IMR-90 (cell line): ENCODE data around the gene ZCCHC24. TPM values are rescaled to one million over a fixed set of nuclear protein-coding genes. Genes with fewer than 3 reads are reported as not detected.

Experiments used
- ATAC-seq: fragments of 200-7000 bp; cut with Tn5 transposase; 2 replicates; pipeline ENCODE4 v1.9.1; 2020; ENCODE audit warnings: low read depth, mild to moderate bottlenecking, moderate library complexity
- BruUV-seq: library from RNA; stranded (reverse); fragments of 400-500 nt; replicated peaks from 2 replicates; lab custom pipeline; 2021; lab: Mats Ljungman, UMichigan
- CTCF ChIA-PET: fragments of 300-600 bp; formaldehyde crosslinking; extraction: SDS; loops from one replicate; lab custom pipeline; 2021; ENCODE audit warnings: antibody characterized with exemption; lab: Yijun Ruan, JAX
- POLR2A ChIA-PET: fragments of 300-600 bp; sonication (Branson Sonifier 250); formaldehyde crosslinking; loops from one replicate; lab custom pipeline; 2022; ENCODE audit warnings: antibody characterized with exemption; ENCODE audit not compliant: unreplicated experiment; lab: Charles Lee
- DNase-seq: peaks from one replicate; pipeline ENCODE4 v3.0.0; 2013
- H2AFZ ChIP-seq: replicated peaks from 2 replicates; pipeline ENCODE3; 2013; ENCODE audit warnings: low read length, mild to moderate bottlenecking; ENCODE audit not compliant: poor library complexity
- H2AK5ac ChIP-seq: 2 replicates; pipeline ENCODE4 v1.6.1; 2013; ENCODE audit warnings: low read depth, low read length, inconsistent platforms
- H2AK9ac ChIP-seq: replicated peaks from 2 replicates; pipeline ENCODE3; 2013; ENCODE audit warnings: mild to moderate bottlenecking, low read depth, low read length, moderate library complexity; ENCODE audit not compliant: poor library complexity
- H2BK120ac ChIP-seq: 2 replicates; pipeline ENCODE4 v1.6.1; 2013; ENCODE audit warnings: low read depth, low read length, inconsistent platforms
- H2BK15ac ChIP-seq: 3 replicates; pipeline ENCODE4 v1.6.1; 2013; ENCODE audit warnings: low read depth, low read length, inconsistent platforms
- H2BK20ac ChIP-seq: 2 replicates; pipeline ENCODE4 v1.6.1; 2013; ENCODE audit warnings: low read depth, mild to moderate bottlenecking, inconsistent platforms, low read length, moderate library complexity
- H2BK5ac ChIP-seq: 2 replicates; pipeline ENCODE4 v1.6.1; 2013; ENCODE audit warnings: mild to moderate bottlenecking, low read depth, low read length, inconsistent platforms; ENCODE audit not compliant: poor library complexity, severe bottlenecking
- H3K14ac ChIP-seq: replicated peaks from 2 replicates; pipeline ENCODE4 v1.6.1; 2013; ENCODE audit warnings: low read depth, low read length, inconsistent platforms
- H3K18ac ChIP-seq: 2 replicates; pipeline ENCODE4 v1.6.1; 2013; ENCODE audit warnings: low read depth, low read length, control low read depth
- H3K23ac ChIP-seq: 2 replicates; pipeline ENCODE4 v1.6.1; 2013; ENCODE audit warnings: low read depth, low read length, inconsistent platforms
- H3K27ac ChIP-seq: 2 replicates; pipeline ENCODE4 v1.5.1; 2013; ENCODE audit warnings: mild to moderate bottlenecking, control low read depth, low read length; ENCODE audit not compliant: insufficient read depth
- H3K27me3 ChIP-seq: 2 replicates; pipeline ENCODE4 v1.6.1; 2013; ENCODE audit warnings: low read length; ENCODE audit not compliant: control insufficient read depth, insufficient read depth
- H3K36me3 ChIP-seq: 2 replicates; pipeline ENCODE4 v1.6.1; 2013; ENCODE audit warnings: low read length, mixed read lengths; ENCODE audit not compliant: control insufficient read depth, insufficient read depth
- H3K4ac ChIP-seq: 2 replicates; pipeline ENCODE4 v1.6.1; 2013; ENCODE audit warnings: low read depth, low read length, inconsistent platforms
- H3K4me1 ChIP-seq: 2 replicates; pipeline ENCODE4 v1.6.1; 2013; ENCODE audit warnings: low read length, mixed read lengths; ENCODE audit not compliant: control insufficient read depth, insufficient read depth
- H3K4me2 ChIP-seq: 2 replicates; pipeline ENCODE4 v1.6.1; 2013; ENCODE audit warnings: low read depth, mild to moderate bottlenecking, control low read depth, low read length, moderate library complexity
- H3K4me3 ChIP-seq: 2 replicates; pipeline ENCODE4 v1.5.1; 2013; ENCODE audit warnings: low read depth, mild to moderate bottlenecking, control low read depth, low read length, moderate library complexity; ENCODE audit not compliant: insufficient read depth
- H3K56ac ChIP-seq: 2 replicates; pipeline ENCODE4 v1.6.1; 2013; ENCODE audit warnings: low read length, inconsistent platforms; ENCODE audit not compliant: insufficient read depth; ENCODE audit errors: extremely low read depth
- H3K79me1 ChIP-seq, 2 experiments: 2 replicates each; pipeline ENCODE4 v1.6.1; 2013; ENCODE audit warnings: low read length in 2 of 2, inconsistent platforms in 1 of 2, low read depth in 1 of 2
- H3K9ac ChIP-seq: 2 replicates; pipeline ENCODE4 v1.6.1; 2013; ENCODE audit warnings: low read depth, low read length, control low read depth
- H3K9me1 ChIP-seq: 2 replicates; pipeline ENCODE4 v1.6.1; 2013; ENCODE audit warnings: low read length, inconsistent platforms; ENCODE audit not compliant: insufficient read depth
- H3K9me3 ChIP-seq: 2 replicates; pipeline ENCODE4 v1.6.1; 2013; ENCODE audit warnings: low read length; ENCODE audit not compliant: control insufficient read depth, insufficient read depth
- H4K20me1 ChIP-seq: 2 replicates; pipeline ENCODE4 v1.6.1; 2013; ENCODE audit warnings: low read length, inconsistent platforms; ENCODE audit not compliant: insufficient read depth
- H4K5ac ChIP-seq: 2 replicates; pipeline ENCODE4 v1.6.1; 2013; ENCODE audit warnings: mild to moderate bottlenecking, low read depth, low read length, control low read depth
- H4K8ac ChIP-seq, 2 experiments: 2 replicates each; pipeline ENCODE4 v1.6.1; 2013; ENCODE audit warnings: low read depth in 2 of 2, low read length in 2 of 2, control low read depth in 1 of 2, inconsistent platforms in 1 of 2
- H4K91ac ChIP-seq: 2 replicates; pipeline ENCODE4 v1.6.1; 2013; ENCODE audit warnings: low read depth, low read length, inconsistent platforms; ENCODE audit not compliant: insufficient read depth
- ELK1 ChIP-seq: fragments of 150-350 bp; IDR thresholded peaks from 2 replicates; pipeline ENCODE4 v1.6.1; 2016; ENCODE audit warnings: low read depth, mild to moderate bottlenecking, low read length, moderate library complexity, borderline replicate concordance
- FOS ChIP-seq: fragments of 150-350 bp; IDR thresholded peaks from 2 replicates; pipeline ENCODE4 v1.6.1; 2016; ENCODE audit warnings: low read depth, low read length
- MAFK ChIP-seq: IDR thresholded peaks from 2 replicates; pipeline ENCODE4 v1.6.1; 2012; ENCODE audit warnings: low read depth, low read length, improper control_type of control experiment
- RAD21 ChIP-seq: IDR thresholded peaks from 2 replicates; pipeline ENCODE4 v1.6.1; 2012; ENCODE audit warnings: low read length, improper control_type of control experiment
- SMC3 ChIP-seq: fragments of 150-350 bp; IDR thresholded peaks from 2 replicates; pipeline ENCODE4 v1.6.1; 2016; ENCODE audit warnings: low read depth, mild to moderate bottlenecking, antibody characterized with exemption, low read length, moderate library complexity
- USF2 ChIP-seq: fragments of 150-350 bp; IDR thresholded peaks from 2 replicates; pipeline ENCODE4 v1.6.1; 2017; ENCODE audit warnings: mild to moderate bottlenecking, antibody characterized with exemption, low read length, low read depth
- WGBS, 2 experiments: methylation state at CpG; one replicate each; pipeline versions ENCODE4 v1.1.5 to v1.1.7; 2013; ENCODE audit warnings: missing lambda C conversion rate in 2 of 2; ENCODE audit not compliant: insufficient read length in 1 of 2; ENCODE audit errors: extremely low coverage in 2 of 2; 5-methylcytosine and 5-hydroxymethylcytosine counted together
- dilution Hi-C: fragments of 300-500 bp; cut with HindIII; formaldehyde crosslinking; loops from one replicate; pipeline ENCODE4 v1.14.3; 2018; ENCODE audit warnings: low sequenced_read_pairs; ENCODE audit not compliant: unreplicated experiment
- in situ Hi-C: fragments of 300-500 bp; cut with MboI; formaldehyde crosslinking; loops from 3 replicates; pipeline ENCODE4 v1.14.3; 2019; ENCODE audit warnings: low sequenced_read_pairs, inconsistent platforms, mixed read lengths
- intact Hi-C: fragments of 100-400 bp; cut with micrococcal nuclease; formaldehyde crosslinking; loops from 2 replicates; pipeline ENCODE4 v1.10.0; 2022
- polyA plus RNA-seq, 3 experiments: library from polyadenylated mRNA; depleted of rRNA; stranded (reverse); fragments of >200 nt; gene quantifications; 2 replicates each; pipeline ENCODE4 v1.2.3, GENCODE V29; 2012; ENCODE audit warnings: low replicate concordance in 1 of 3
- total RNA-seq: library from RNA; depleted of rRNA; stranded (reverse); fragments of >200 nt; gene quantifications from 2 replicates; pipeline ENCODE4 v1.2.3, GENCODE V29; 2012
- TF ChIP-seq, protein P1 (sequence below): conservative IDR thresholded peaks from 2 replicates; pipeline ENCODE4 v1.5.1; 2012; ENCODE audit warnings: mild to moderate bottlenecking, low read depth, low read length, improper control_type of control experiment

ZCCHC24 gene
- total and polyA plus RNA-seq, 2 of the 4 experiments (the other 2 are of a cell fraction) = 15.1 to 25.9 TPM

- Histone ChIP-seq H3K14ac (no peak overlapping the region), H4K8ac (no peak overlapping the region), H3K9me1 (peaks cover 45% of the 10 kb centered on the region), H2AK5ac (peak overlapping the region; percentile 33; the same call in 1 of the 2 replicates), H4K91ac (no peak overlapping the region), H3K27ac (no peak overlapping the region), H3K23ac (no peak overlapping the region), H3K9me3 (no peaks in the 10 kb centered on the region), H2BK15ac (no peak overlapping the region), H2BK120ac (no peak overlapping the region), H3K18ac (no peak overlapping the region), H4K20me1 (peaks cover 50% of the 10 kb centered on the region), H3K36me3 (peaks cover 59% of the 10 kb centered on the region; the same call in 1 of the 2 replicates), H3K79me1 (peaks cover 49 to 69% of the 10 kb centered on the region in 2 experiments), H3K4me3 (no peak overlapping the region), H2AFZ (peak overlapping the region; percentile 25), H2AK9ac (no peak overlapping the region), H4K5ac (no peak overlapping the region), H3K4me2 (no peak overlapping the region), H3K4ac (no peak overlapping the region), H3K4me1 (peaks cover 48% of the 10 kb centered on the region), H3K9ac (no peak overlapping the region), H2BK5ac (no peak overlapping the region), H3K27me3 (no peaks in the 10 kb centered on the region), H2BK20ac (no peak overlapping the region), H3K56ac (no peak overlapping the region)
- in situ Hi-C loops = no loop called here
- WGBS, 2 experiments = 91% methylated on average over 16 of the region's 22 CpGs; no CpG with 5 or more reads in 1 of the 2 experiments
- ATAC-seq = no peak
- DNase-seq = no peak
- dilution Hi-C loops = no loop called here
- CTCF ChIA-PET = interaction anchor here (0.6 to 0.7 kb wide), 2 partner anchors 28 to 37 kb away, joined by 3 read pairs; no protein-coding TSS in a partner anchor
- intact Hi-C loops = no loop called here
- TF ChIP-seq FOS (no peak), MAFK (no peak), ELK1 (no peak), SMC3 (no peak), RAD21 (no peak), USF2 (no peak)
- TF ChIP-seq, protein P1, sequence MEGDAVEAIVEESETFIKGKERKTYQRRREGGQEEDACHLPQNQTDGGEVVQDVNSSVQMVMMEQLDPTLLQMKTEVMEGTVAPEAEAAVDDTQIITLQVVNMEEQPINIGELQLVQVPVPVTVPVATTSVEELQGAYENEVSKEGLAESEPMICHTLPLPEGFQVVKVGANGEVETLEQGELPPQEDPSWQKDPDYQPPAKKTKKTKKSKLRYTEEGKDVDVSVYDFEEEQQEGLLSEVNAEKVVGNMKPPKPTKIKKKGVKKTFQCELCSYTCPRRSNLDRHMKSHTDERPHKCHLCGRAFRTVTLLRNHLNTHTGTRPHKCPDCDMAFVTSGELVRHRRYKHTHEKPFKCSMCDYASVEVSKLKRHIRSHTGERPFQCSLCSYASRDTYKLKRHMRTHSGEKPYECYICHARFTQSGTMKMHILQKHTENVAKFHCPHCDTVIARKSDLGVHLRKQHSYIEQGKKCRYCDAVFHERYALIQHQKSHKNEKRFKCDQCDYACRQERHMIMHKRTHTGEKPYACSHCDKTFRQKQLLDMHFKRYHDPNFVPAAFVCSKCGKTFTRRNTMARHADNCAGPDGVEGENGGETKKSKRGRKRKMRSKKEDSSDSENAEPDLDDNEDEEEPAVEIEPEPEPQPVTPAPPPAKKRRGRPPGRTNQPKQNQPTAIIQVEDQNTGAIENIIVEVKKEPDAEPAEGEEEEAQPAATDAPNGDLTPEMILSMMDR = no peak
- POLR2A ChIA-PET = no interaction called here
- BruUV-seq = no TSS peak
Observed at GRCh38 chr10:79411546-79412495, 33.6 kb downstream of the ZCCHC24 start.
